H9 (cell line): ENCODE measurements around the gene RAB26. TPM values are rescaled to one million over a fixed set of nuclear protein-coding genes. Genes with fewer than 3 reads are reported as not detected.

Experiments used
- DNase-seq: peaks from one replicate; pipeline ENCODE4 v3.0.0-alpha.2; 2017
- H2AFZ ChIP-seq: one replicate; pipeline ENCODE4 v1.6.1; 2013; ENCODE audit warnings: mild to moderate bottlenecking, low read length, control low read depth, moderate library complexity
- H2AK5ac ChIP-seq: 2 replicates; pipeline ENCODE4 v1.6.1; 2013; ENCODE audit warnings: low read length, control low read depth, mixed read lengths; ENCODE audit not compliant: insufficient read length
- H2BK120ac ChIP-seq: one replicate; pipeline ENCODE4 v1.6.1; 2013; ENCODE audit warnings: low read depth, mild to moderate bottlenecking, low read length, control low read depth, inconsistent platforms; ENCODE audit not compliant: poor library complexity, severe bottlenecking
- H2BK12ac ChIP-seq: 2 replicates; pipeline ENCODE4 v1.6.1; 2013; ENCODE audit warnings: low read length, control low read depth, mixed read lengths, low read depth; ENCODE audit not compliant: insufficient read length
- H2BK15ac ChIP-seq: 2 replicates; pipeline ENCODE4 v1.6.1; 2013; ENCODE audit warnings: low read depth, low read length, control low read depth
- H2BK20ac ChIP-seq: one replicate; pipeline ENCODE4 v1.6.1; 2013; ENCODE audit warnings: low read depth, mild to moderate bottlenecking, low read length, control low read depth, inconsistent platforms; ENCODE audit not compliant: poor library complexity, severe bottlenecking
- H2BK5ac ChIP-seq: 2 replicates; pipeline ENCODE4 v1.6.1; 2013; ENCODE audit warnings: low read length, control low read depth, mixed read lengths; ENCODE audit not compliant: insufficient read length
- H3K14ac ChIP-seq: 2 replicates; pipeline ENCODE4 v1.6.1; 2013; ENCODE audit warnings: low read length, control low read depth; ENCODE audit not compliant: insufficient read depth
- H3K18ac ChIP-seq: 2 replicates; pipeline ENCODE4 v1.6.1; 2013; ENCODE audit warnings: low read depth, mild to moderate bottlenecking, mixed read lengths, low read length, control low read depth; ENCODE audit not compliant: insufficient read length
- H3K23ac ChIP-seq: 2 replicates; pipeline ENCODE4 v1.6.1; 2013; ENCODE audit warnings: low read length, control low read depth, mixed read lengths, low read depth; ENCODE audit not compliant: insufficient read length
- H3K23me2 ChIP-seq: 2 replicates; pipeline ENCODE4 v1.6.1; 2013; ENCODE audit warnings: low read depth, mild to moderate bottlenecking, mixed read lengths, low read length, control low read depth; ENCODE audit not compliant: insufficient read length, poor library complexity, severe bottlenecking
- H3K27ac ChIP-seq: 2 replicates; pipeline ENCODE4 v1.5.1; 2013; ENCODE audit warnings: low read length, control low read depth, mixed read lengths, low read depth; ENCODE audit not compliant: insufficient read length
- H3K27me3 ChIP-seq: 2 replicates; pipeline ENCODE4 v1.6.1; 2013; ENCODE audit warnings: low read length, control low read depth, inconsistent platforms; ENCODE audit not compliant: insufficient read depth
- H3K4ac ChIP-seq: 2 replicates; pipeline ENCODE4 v1.6.1; 2013; ENCODE audit warnings: low read depth, mild to moderate bottlenecking, control low read depth, inconsistent platforms, low read length, moderate library complexity
- H3K4me1 ChIP-seq: 2 replicates; pipeline ENCODE4 v1.6.1; 2013; ENCODE audit warnings: low read length, control low read depth, inconsistent platforms; ENCODE audit not compliant: insufficient read depth
- H3K4me2 ChIP-seq: 2 replicates; pipeline ENCODE4 v1.6.1; 2013; ENCODE audit warnings: low read length, control low read depth, mixed read lengths; ENCODE audit not compliant: insufficient read length, insufficient read depth
- H3K56ac ChIP-seq: 2 replicates; pipeline ENCODE4 v1.6.1; 2013; ENCODE audit warnings: low read depth, mild to moderate bottlenecking, mixed read lengths, low read length, control low read depth; ENCODE audit not compliant: insufficient read length
- H3K79me1 ChIP-seq: 2 replicates; pipeline ENCODE4 v1.6.1; 2013; ENCODE audit warnings: low read depth, mild to moderate bottlenecking, moderate library complexity, low read length, control low read depth, inconsistent platforms; ENCODE audit not compliant: insufficient read depth, poor library complexity, severe bottlenecking
- H3K79me2 ChIP-seq: 2 replicates; pipeline ENCODE4 v1.6.1; 2013; ENCODE audit warnings: low read length, control low read depth, inconsistent platforms; ENCODE audit not compliant: insufficient read depth
- H3K9ac ChIP-seq: 2 replicates; pipeline ENCODE4 v1.6.1; 2013; ENCODE audit warnings: low read length, control low read depth, mixed read lengths; ENCODE audit not compliant: insufficient read length; ENCODE audit errors: extremely low read depth
- H3K9me3 ChIP-seq: one replicate; pipeline ENCODE4 v1.6.1; 2013; ENCODE audit warnings: low read depth, low read length, inconsistent platforms; ENCODE audit not compliant: control insufficient read depth
- H3T11ph ChIP-seq: one replicate; pipeline ENCODE4 v1.6.1; 2013; ENCODE audit warnings: mild to moderate bottlenecking, low read length, control low read depth, inconsistent platforms
- H4K20me1 ChIP-seq: one replicate; pipeline ENCODE4 v1.6.1; 2013; ENCODE audit not compliant: control insufficient read depth, insufficient read length, insufficient read depth
- H4K5ac ChIP-seq: 2 replicates; pipeline ENCODE4 v1.6.1; 2013; ENCODE audit warnings: low read depth, mild to moderate bottlenecking, mixed read lengths, low read length, control low read depth; ENCODE audit not compliant: insufficient read length
- H4K8ac ChIP-seq: replicated peaks from 2 replicates; pipeline ENCODE4 v1.6.1; 2013; ENCODE audit warnings: low read length, control low read depth, mixed read lengths, low read depth; ENCODE audit not compliant: insufficient read length
- H4K91ac ChIP-seq: 2 replicates; pipeline ENCODE4 v1.6.1; 2013; ENCODE audit warnings: low read depth, mild to moderate bottlenecking, moderate library complexity, mixed read lengths, low read length, control low read depth; ENCODE audit not compliant: insufficient read length
- H3K27ac Mint-ChIP-seq, 3 experiments: 2 replicates in 2 of 3; 3 replicates in 1 of 3; pipeline ENCODE4 v1.8.0; 2020 to 2021; ENCODE audit warnings: mixed read lengths in 3 of 3, mild to moderate bottlenecking in 1 of 3, moderate library complexity in 1 of 3
- H3K27me3 Mint-ChIP-seq: 2 replicates; pipeline ENCODE4 v1.8.0; 2021; ENCODE audit warnings: low read depth, mild to moderate bottlenecking, moderate library complexity, mixed read lengths
- H3K36me3 Mint-ChIP-seq, 3 experiments: 2 replicates in 2 of 3; 3 replicates in 1 of 3; pipeline ENCODE4 v1.8.0; 2020 to 2021; ENCODE audit warnings: low read depth in 3 of 3, mixed read lengths in 3 of 3; ENCODE audit not compliant: insufficient read depth in 1 of 3
- H3K4me1 Mint-ChIP-seq, 2 experiments: 2 replicates each; pipeline ENCODE4 v1.8.0; 2020; ENCODE audit warnings: mixed read lengths in 2 of 2
- H3K4me3 Mint-ChIP-seq, 2 experiments: 2 replicates in 1 of 2; 3 replicates in 1 of 2; pipeline ENCODE4 v1.8.0; 2020 to 2021; ENCODE audit warnings: mild to moderate bottlenecking in 2 of 2, mixed read lengths in 2 of 2, moderate library complexity in 1 of 2
- H3K9me3 Mint-ChIP-seq, 2 experiments: 2 replicates in 1 of 2; 3 replicates in 1 of 2; pipeline ENCODE4 v1.8.0; 2020; ENCODE audit warnings: mild to moderate bottlenecking in 2 of 2, mixed read lengths in 2 of 2, moderate library complexity in 1 of 2
- CTCF ChIP-seq: fragments of 200-600 bp; sonication (generic); conservative IDR thresholded peaks from 3 replicates; pipeline ENCODE4 v1.8.0; 2021; ENCODE audit warnings: antibody characterized with exemption, mild to moderate bottlenecking
- WGBS: extraction: QIAGEN DNeasy Blood & Tissue Kit; methylation state at CpG from one replicate; pipeline ENCODE4 v1.1.7; 2013; ENCODE audit warnings: missing lambda C conversion rate, low lambda C conversion rate, mixed read lengths; ENCODE audit not compliant: insufficient read length; ENCODE audit errors: extremely low coverage; 5-methylcytosine and 5-hydroxymethylcytosine counted together
- total RNA-seq: library from RNA; stranded (reverse); gene quantifications from 2 replicates; pipeline ENCODE4 v1.2.1, GENCODE V29; 2021

Gene RAB26
- total RNA-seq, 1 experiment from 2014 or later, result 2.4 TPM

GRCh38 chr16:2191446-2191706 lies 43.0 kb downstream of the RAB26 start:
- Histone ChIP-seq H2BK15ac (no peak overlapping the region), H3K79me2 (no peaks in the 10 kb centered on the region), H2BK5ac (no peak overlapping the region), H3K79me1 (no peaks in the 10 kb centered on the region), H3K27me3 (no peaks in the 10 kb centered on the region), H3K27ac (no peak overlapping the region), H3K4ac (no peak overlapping the region), H3T11ph (no peak overlapping the region), H3K4me1 (no peaks in the 10 kb centered on the region), H4K8ac (no peak overlapping the region), H2BK12ac (no peak overlapping the region), H3K18ac (no peak overlapping the region), H2AK5ac (no peak overlapping the region), H2BK120ac (no peak overlapping the region), H3K4me2 (no peak overlapping the region), H3K23me2 (peaks cover 7% of the 10 kb centered on the region), H2AFZ (no peak overlapping the region), H3K14ac (no peak overlapping the region), H3K56ac (no peak overlapping the region), H4K20me1 (no peaks in the 10 kb centered on the region), H3K23ac (no peak overlapping the region), H4K91ac (no peak overlapping the region), H3K9me3 (no peaks in the 10 kb centered on the region), H2BK20ac (no peak overlapping the region), H4K5ac (no peak overlapping the region), H3K9ac (no peak overlapping the region)
- no peak for DNase-seq
- no CpG with 5 or more reads among the region's 11 CpGs for WGBS
- no peaks in the 10 kb centered on the region for H3K9me3 Mint-ChIP-seq
- H3K27me3 Mint-ChIP-seq, result peaks cover 2% of the 10 kb centered on the region
- H3K4me1 Mint-ChIP-seq, result peaks cover 4 to 6% of the 10 kb centered on the region in 2 experiments; a peak in 1 of 4 replicates
- H3K4me3 Mint-ChIP-seq, result no peak overlapping the region
- no peak overlapping the region for H3K27ac Mint-ChIP-seq
- no peaks in the 10 kb centered on the region for H3K36me3 Mint-ChIP-seq
- TF ChIP-seq CTCF, result no peak
